Measurements from ENCODE around the gene PRUNE1.

GRCh38 chr1:150995896-150996295, 12.4 kb upstream of the PRUNE1 start:
- TF ChIP-seq YY1 (IDR thresholded peaks at IDR 0.05; ENCODE audit: insufficient read depth, insufficient read length): no peak
- TF ChIP-seq ZNF274 (IDR thresholded peaks at IDR 0.05; ENCODE audit: low read depth, low read length): no peak
